Activated CD8-positive, alpha-beta T cell treated with anti-CD3 and anti-CD28 coated beads, Interleukin-2, amount 10 ng/mL, durations not matched to agents 7 days and 5 days (primary cell): ENCODE data around the gene TRIM38. TPM values are rescaled to one million over a fixed set of nuclear protein-coding genes. Genes with fewer than 3 reads are reported as not detected.

ENCODE experiments used
- ATAC-seq: fragments of 150-1000 bp; cut with Tn5 transposase; one replicate; pipeline ENCODE4 v1.10.0; 2021; ENCODE audit warnings: moderate library complexity
- CTCF ChIA-PET: fragments of 350-600 bp; sonication (Branson Sonifier 250); formaldehyde crosslinking; loops from one replicate; lab custom pipeline; 2021; ENCODE audit warnings: antibody characterized with exemption; lab: Charles Lee
- POLR2A ChIA-PET: fragments of 350-600 bp; sonication (Branson Sonifier 250); formaldehyde crosslinking; loops from one replicate; lab custom pipeline; 2021; ENCODE audit warnings: antibody characterized with exemption; lab: Charles Lee
- DNase-seq: peaks from one replicate; pipeline ENCODE4 v3.0.0-alpha.2; 2020
- H3K27ac Mint-ChIP-seq: one replicate; pipeline ENCODE4 v1.8.0; 2021; ENCODE audit warnings: mild to moderate bottlenecking, mixed read lengths
- H3K27me3 Mint-ChIP-seq: one replicate; pipeline ENCODE4 v1.8.0; 2021; ENCODE audit warnings: low read depth, mixed read lengths
- H3K36me3 Mint-ChIP-seq: one replicate; pipeline ENCODE4 v1.8.0; 2021; ENCODE audit warnings: low read depth, mixed read lengths
- H3K4me1 Mint-ChIP-seq: one replicate; pipeline ENCODE4 v1.8.0; 2021; ENCODE audit warnings: low read depth, mixed read lengths
- H3K4me3 Mint-ChIP-seq: one replicate; pipeline ENCODE4 v1.8.0; 2021; ENCODE audit warnings: mild to moderate bottlenecking, mixed read lengths
- H3K9me3 Mint-ChIP-seq: one replicate; pipeline ENCODE4 v1.8.0; 2022; ENCODE audit warnings: mixed read lengths; ENCODE audit not compliant: insufficient read depth
- total RNA-seq, 2 experiments: library from RNA; stranded (reverse); gene quantifications; one replicate each; pipeline ENCODE4 v1.2.3, GENCODE V29; 2021

Gene TRIM38
- total RNA-seq, 2 experiments from 2014 or later: 19.1 to 19.5 TPM

DNA sequence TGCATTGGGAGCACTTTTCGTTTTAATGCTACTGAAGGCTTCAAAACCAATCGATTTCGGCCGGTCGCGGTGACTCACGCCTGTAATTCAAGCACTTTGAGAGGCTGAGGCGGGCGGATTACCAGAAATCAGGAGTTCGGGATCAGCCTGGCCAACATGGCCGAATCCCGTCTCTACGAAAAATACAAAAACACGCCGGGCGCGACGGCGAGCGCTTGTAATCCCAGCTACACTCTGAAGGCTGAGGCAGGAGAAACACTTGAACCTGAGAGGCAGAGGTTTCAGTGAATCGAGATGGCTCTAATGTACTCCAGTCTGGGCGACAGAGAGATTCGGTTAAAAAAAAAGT is 58.4 kb downstream of the TRIM38 start:
- DNase-seq: peak; percentile 71
- H3K36me3 Mint-ChIP-seq: peaks cover 25% of the 10 kb centered on the region
- ATAC-seq: no peak
- H3K27me3 Mint-ChIP-seq: no peaks in the 10 kb centered on the region
- H3K4me1 Mint-ChIP-seq: peaks cover 70% of the 10 kb centered on the region
- H3K4me3 Mint-ChIP-seq: peak overlapping the region; percentile 96
- peaks cover 13% of the 10 kb centered on the region for H3K9me3 Mint-ChIP-seq
- H3K27ac Mint-ChIP-seq: peak overlapping the region; percentile 100
- CTCF ChIA-PET: interaction anchor here (2.9 to 12.0 kb wide), 4 partner anchors 11 to 28 kb away, joined by 10 to 139 read pairs (median 26); a partner anchor contains a TSS
- POLR2A ChIA-PET: interaction anchor here (0.6 to 19.5 kb wide), 50 partner anchors 9 to 1873 kb away, joined by 3 to 1951 read pairs (median 10); partner anchors contain the start of genes HFE and TRIM38

DNA sequence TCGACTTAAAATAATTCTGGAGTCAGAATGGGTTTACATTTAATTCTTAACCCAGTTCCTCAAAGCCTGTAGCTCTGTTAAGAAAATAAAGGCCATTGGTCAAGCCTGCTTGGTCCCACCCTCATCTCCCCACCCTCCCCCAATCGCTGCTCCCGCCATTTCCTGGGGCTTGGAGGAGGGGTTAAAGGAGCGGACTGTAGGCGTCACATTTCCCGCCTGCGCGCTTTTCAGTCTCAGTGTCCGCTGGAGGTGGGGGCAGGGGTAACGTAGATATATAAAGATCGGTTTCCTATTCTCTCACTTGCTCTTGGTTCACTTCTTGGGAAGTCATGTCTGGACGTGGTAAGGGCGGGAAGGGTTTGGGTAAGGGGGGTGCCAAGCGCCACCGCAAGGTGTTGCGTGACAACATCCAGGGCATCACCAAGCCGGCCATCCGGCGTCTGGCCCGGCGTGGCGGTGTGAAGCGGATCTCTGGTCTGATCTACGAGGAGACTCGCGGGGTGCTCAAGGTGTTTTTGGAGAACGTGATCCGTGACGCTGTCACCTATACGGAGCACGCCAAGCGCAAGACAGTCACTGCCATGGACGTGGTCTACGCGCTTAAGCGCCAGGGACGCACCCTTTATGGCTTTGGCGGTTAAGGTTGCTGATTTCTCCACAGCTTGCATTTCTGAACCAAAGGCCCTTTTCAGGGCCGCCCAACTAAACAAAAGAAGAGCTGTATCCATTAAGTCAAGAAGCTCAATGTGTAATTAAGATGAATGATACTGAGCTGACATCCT is 58.9 kb downstream of the TRIM38 start:
- H3K4me1 Mint-ChIP-seq: peaks cover 75% of the 10 kb centered on the region
- ChIA-PET CTCF (interaction anchor here (1.0 to 12.0 kb wide), 5 partner anchors 10 to 29 kb away, joined by 3 to 139 read pairs (median 19); a partner anchor contains a TSS), POLR2A (interaction anchor here (0.6 to 19.5 kb wide), 45 partner anchors 9 to 1872 kb away, joined by 3 to 1951 read pairs (median 12); partner anchors contain the start of gene TRIM38)
- peaks cover 13% of the 10 kb centered on the region for H3K9me3 Mint-ChIP-seq
- peak overlapping the region; percentile 100 for H3K27ac Mint-ChIP-seq
- peak overlapping the region; percentile 96 for H3K4me3 Mint-ChIP-seq
- peaks cover 25% of the 10 kb centered on the region for H3K36me3 Mint-ChIP-seq
- ATAC-seq (peak; percentile 65), DNase-seq (peak; percentile 97)
- H3K27me3 Mint-ChIP-seq: no peaks in the 10 kb centered on the region

DNA sequence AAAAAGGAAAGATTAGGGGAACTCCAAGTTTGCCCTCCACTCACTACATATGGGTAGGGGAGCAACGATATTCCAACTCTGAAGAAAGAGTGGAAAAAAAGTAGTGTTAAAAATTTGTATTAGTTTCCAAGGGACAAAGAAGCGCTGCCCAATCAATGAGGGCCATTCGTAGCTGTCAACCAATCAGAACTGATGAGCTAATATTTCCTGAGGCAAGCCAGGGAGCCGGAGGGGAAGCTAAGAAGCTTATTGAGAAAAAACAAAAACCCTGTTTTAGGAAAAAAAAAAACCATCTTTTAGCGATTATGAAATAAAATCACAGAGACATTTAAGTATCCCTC is 59.5 kb downstream of the TRIM38 start:
- ATAC-seq (peak; percentile 1), DNase-seq (peak; percentile 74)
- CTCF ChIA-PET: interaction anchor here (1.0 to 12.0 kb wide), 5 partner anchors 10 to 29 kb away, joined by 3 to 139 read pairs (median 19); a partner anchor contains a TSS

DNA sequence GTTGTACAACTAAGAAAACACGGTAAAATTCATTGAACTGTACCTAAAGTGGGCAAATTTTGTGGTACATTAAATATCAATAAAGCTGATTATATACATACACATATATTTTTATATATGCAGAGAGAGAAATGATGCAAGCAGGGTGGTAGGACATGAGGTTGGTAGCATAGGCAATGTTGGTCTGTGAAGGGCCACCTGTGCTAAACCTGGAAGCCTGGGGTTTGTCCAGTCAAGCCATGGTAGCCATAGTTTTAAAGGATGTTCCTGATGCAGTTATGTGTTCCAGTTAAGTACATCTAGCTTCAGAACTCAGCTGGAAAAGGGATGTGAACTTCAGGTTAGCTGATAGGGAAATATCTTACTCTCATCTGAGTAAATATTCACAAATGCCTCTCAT is 60.1 kb downstream of the TRIM38 start:
- Mint-ChIP-seq H3K27ac (peak overlapping the region; percentile 100), H3K4me3 (peak overlapping the region; percentile 96), H3K9me3 (peaks cover 13% of the 10 kb centered on the region), H3K27me3 (peaks cover 3% of the 10 kb centered on the region), H3K36me3 (peaks cover 33% of the 10 kb centered on the region), H3K4me1 (peaks cover 74% of the 10 kb centered on the region)
- ChIA-PET CTCF (interaction anchor here (1.0 to 12.0 kb wide), 4 partner anchors 9 to 30 kb away, joined by 3 to 139 read pairs (median 26); a partner anchor contains a TSS), POLR2A (interaction anchor here (0.6 to 19.5 kb wide), 18 partner anchors 7 to 1871 kb away, joined by 3 to 1951 read pairs (median 40); a partner anchor contains a TSS)
- DNase-seq (no peak), ATAC-seq (no peak)

More for the DNA sequence above, 59.5 kb downstream of the TRIM38 start:
- H3K27ac Mint-ChIP-seq: peak overlapping the region; percentile 100
- H3K4me3 Mint-ChIP-seq: peak overlapping the region; percentile 96
- peaks cover 75% of the 10 kb centered on the region for H3K4me1 Mint-ChIP-seq
- peaks cover 1% of the 10 kb centered on the region for H3K27me3 Mint-ChIP-seq
- H3K9me3 Mint-ChIP-seq: peaks cover 13% of the 10 kb centered on the region
- POLR2A ChIA-PET: interaction anchor here (0.6 to 19.5 kb wide), 24 partner anchors 8 to 1872 kb away, joined by 3 to 1951 read pairs (median 29); partner anchors contain the start of gene TRIM38
- peaks cover 30% of the 10 kb centered on the region for H3K36me3 Mint-ChIP-seq

DNA sequence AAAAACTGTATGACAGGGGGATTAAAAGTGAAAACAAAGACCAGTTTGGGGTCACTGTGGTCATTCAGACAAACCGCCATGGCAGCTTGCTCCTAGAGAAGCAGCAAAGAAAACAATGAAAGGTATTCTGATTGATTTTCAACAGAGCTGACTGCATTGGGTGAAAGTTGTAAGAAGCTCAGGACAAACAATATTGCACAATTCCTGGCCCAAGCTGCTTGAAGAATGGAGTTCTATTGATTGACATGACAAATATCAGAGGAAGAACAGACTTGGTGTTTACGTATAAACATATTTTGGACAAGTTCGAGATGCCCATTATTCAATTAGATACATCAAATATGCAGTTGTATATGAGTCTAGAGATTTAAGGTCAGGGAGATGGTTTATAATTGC is 62.0 kb downstream of the TRIM38 start:
- peak overlapping the region; percentile 99 for H3K27ac Mint-ChIP-seq
- H3K4me3 Mint-ChIP-seq: peak overlapping the region; percentile 27

DNA sequence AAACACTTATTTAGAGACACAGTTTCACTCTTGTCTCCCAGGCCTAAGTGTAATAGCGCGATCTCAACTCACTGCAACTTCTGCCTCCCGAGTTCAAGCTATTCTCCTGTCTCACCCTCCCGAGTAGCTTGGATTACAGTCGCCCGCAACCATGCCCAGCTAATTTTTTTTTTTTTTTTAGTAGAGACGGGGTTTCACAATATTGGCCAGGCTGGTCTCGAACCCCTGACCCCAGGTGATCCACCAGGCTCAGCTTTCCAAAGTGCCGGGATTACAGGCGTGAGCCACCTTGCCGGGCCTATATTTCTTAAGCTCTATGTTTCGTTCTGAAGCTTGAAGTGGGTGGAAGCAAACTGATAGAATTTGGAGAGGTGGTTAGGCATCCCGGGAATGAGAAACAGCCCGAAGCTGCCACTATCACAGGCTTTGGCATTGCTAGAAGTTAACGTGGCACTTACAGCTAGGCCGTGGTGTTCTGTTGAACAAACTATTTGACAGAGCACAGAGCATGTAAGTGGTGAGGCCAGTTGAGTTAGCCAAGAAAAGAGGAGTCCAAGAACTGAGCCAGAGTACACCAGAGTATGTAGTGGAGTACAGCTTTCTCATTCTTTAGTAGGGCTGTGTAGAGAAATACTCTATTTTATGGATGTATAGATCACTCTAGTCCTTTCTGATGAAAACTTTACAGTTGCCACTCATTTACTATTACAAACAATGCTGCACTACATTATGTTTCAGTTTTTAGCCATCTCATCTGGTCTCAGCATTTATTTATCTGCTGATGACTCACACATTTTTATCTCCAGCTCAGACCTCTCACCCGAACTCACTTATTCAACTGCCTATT is 62.7 kb downstream of the TRIM38 start:
- ChIA-PET POLR2A (interaction anchor here (1.0 to 19.5 kb wide), 29 partner anchors 5 to 1868 kb away, joined by 3 to 1951 read pairs (median 19); partner anchors contain the start of gene TRIM38), CTCF (interaction anchor here (1.2 to 3.5 kb wide), 17 partner anchors 8 to 134 kb away, joined by 3 to 26 read pairs (median 6); partner anchors contain the start of gene HFE)
- Mint-ChIP-seq H3K27ac (peak overlapping the region; percentile 99), H3K4me3 (peak overlapping the region; percentile 86), H3K36me3 (peaks cover 17% of the 10 kb centered on the region), H3K9me3 (no peaks in the 10 kb centered on the region), H3K27me3 (peaks cover 3% of the 10 kb centered on the region), H3K4me1 (peaks cover 80% of the 10 kb centered on the region)
- DNase-seq (no peak), ATAC-seq (no peak)

More for the DNA sequence above, 62.0 kb downstream of the TRIM38 start:
- CTCF ChIA-PET: interaction anchor here (1.8 to 3.5 kb wide), 4 partner anchors 22 to 72 kb away, joined by 3 to 26 read pairs (median 14); partner anchors contain the start of gene HFE
- POLR2A ChIA-PET: interaction anchor here (0.7 to 19.5 kb wide), 13 partner anchors 5 to 1845 kb away, joined by 3 to 1951 read pairs (median 312); a partner anchor contains a TSS
- no peak for DNase-seq
- Mint-ChIP-seq H3K9me3 (peaks cover 1% of the 10 kb centered on the region), H3K4me1 (peaks cover 76% of the 10 kb centered on the region), H3K36me3 (peaks cover 20% of the 10 kb centered on the region), H3K27me3 (peaks cover 3% of the 10 kb centered on the region)
- no peak for ATAC-seq

DNA sequence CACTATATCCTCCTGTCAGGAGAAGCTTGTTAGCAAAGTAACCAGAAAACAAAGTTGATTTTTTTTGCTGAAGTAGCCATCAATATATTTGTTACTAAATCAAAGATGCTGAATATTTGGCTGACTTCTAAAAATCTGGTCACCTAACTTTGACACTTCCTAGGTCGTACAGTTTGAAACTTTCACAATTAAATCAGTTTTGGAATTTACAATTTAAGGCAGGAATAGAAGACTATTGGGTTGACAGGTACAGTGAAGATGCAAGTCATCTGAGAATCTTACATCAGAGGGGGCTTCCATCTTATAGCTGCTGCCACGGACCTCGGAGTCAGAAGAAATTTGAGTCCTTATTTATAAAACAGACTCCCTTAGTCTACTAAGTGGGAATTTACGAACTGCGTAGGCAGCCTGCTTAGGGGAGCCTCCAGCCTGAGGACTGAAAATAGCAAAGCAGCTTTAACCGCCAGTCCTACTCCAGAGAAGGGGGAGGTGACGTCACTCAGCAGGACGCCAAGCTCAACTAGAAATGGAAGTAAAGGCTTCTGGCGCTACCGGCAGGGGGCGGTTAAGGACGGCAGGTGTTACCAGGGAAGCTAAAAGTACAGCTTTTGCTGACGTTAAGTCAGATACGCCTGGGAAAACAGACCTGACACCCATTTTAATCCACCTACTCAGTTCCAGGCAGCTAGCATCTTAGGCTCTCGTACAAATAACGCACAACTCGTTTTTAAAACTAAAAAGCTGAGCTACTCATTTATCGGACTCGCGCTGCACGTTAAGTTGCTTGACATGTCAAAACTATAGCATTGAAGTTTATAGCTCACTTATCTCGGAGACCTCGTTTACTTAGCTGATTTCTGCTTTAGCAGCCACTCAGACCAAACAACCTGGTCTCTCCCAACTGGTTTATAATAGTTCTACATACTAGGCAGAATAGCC is 63.6 kb downstream of the TRIM38 start:
- ChIA-PET CTCF (interaction anchor here (0.9 to 3.5 kb wide), 24 partner anchors 9 to 887 kb away, joined by 3 to 26 read pairs (median 5); partner anchors contain the start of gene HFE), POLR2A (interaction anchor here (0.7 to 19.5 kb wide), 44 partner anchors 6 to 1872 kb away, joined by 3 to 1951 read pairs (median 8); partner anchors contain the start of gene TRIM38)
- DNase-seq: peak; percentile 97
- Mint-ChIP-seq H3K27me3 (peaks cover 3% of the 10 kb centered on the region), H3K27ac (peak overlapping the region; percentile 99), H3K4me1 (peaks cover 86% of the 10 kb centered on the region), H3K36me3 (peaks cover 13% of the 10 kb centered on the region), H3K9me3 (no peaks in the 10 kb centered on the region), H3K4me3 (peak overlapping the region; percentile 86)
- peak; percentile 42 for ATAC-seq

DNA sequence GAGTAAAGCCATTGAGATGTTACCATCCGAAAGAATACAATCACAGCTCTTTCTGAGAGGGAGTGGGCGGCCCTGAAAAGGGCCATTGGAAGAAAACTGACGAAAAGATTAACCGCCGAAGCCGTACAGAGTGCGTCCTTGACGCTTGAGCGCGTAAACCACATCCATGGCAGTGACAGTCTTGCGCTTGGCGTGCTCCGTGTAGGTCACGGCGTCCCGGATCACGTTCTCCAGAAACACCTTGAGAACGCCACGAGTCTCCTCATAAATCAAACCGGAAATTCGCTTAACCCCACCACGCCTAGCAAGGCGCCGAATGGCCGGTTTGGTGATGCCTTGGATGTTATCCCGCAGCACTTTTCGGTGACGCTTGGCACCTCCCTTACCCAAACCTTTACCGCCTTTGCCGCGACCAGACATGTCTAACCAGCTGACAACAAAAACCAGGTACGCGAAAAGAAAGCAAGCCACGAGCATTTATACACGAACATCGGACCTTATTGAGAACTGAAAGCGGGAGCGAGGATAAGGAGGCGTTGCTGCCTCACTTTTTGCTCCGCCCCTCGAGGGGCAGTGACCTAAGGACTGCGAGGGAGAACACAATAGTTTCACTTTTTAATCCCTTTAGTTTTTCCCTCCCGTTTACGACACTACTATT is 64.4 kb downstream of the TRIM38 start:
- Mint-ChIP-seq H3K36me3 (peaks cover 16% of the 10 kb centered on the region), H3K27me3 (peaks cover 3% of the 10 kb centered on the region), H3K27ac (peak overlapping the region; percentile 99), H3K4me1 (peaks cover 84% of the 10 kb centered on the region), H3K4me3 (peak overlapping the region; percentile 86), H3K9me3 (no peaks in the 10 kb centered on the region)
- DNase-seq (peak; percentile 97), ATAC-seq (peak; percentile 58)
- ChIA-PET POLR2A (interaction anchor here (0.7 to 19.5 kb wide), 43 partner anchors 7 to 1871 kb away, joined by 3 to 1951 read pairs (median 8); partner anchors contain the start of gene TRIM38), CTCF (interaction anchor here (0.9 to 3.5 kb wide), 20 partner anchors 10 to 888 kb away, joined by 3 to 26 read pairs (median 5); partner anchors contain the start of gene HFE)

DNA sequence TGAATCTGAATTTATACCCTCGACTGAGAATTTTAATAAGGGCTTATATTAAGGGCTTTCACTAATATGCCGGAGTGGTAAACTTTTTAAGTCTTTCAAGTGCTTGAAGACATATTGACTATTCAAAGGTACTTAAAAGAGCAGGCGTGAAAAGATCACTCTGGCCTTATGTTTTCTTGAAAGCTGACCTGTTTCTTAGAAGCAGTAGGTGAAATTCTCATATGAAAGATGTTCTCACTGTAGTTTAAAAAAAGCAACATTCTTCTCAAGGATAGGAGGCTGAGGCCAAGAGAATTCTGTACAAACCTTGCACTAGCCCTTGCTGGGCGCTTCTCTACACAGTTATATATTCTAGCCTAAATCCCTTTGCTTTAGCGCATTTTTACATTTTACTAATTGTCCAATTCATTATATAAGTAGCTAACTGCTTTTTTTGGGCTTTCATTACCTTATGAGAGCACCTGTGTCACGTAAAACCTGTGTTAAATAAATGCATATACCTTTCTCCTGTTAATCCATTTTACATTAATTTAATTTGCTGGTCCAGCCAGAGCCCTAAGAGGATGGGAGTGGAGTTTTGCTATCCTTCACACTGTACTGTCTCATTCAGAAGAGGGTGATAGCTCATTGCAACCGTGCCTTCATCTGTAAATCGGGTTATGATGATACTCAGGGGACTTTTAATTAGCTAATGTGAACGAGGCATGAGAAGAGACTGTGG is 65.0 kb downstream of the TRIM38 start:
- CTCF ChIA-PET: interaction anchor here (1.4 to 3.5 kb wide), 2 partner anchors 11 to 19 kb away, joined by 4 to 26 read pairs; a partner anchor contains a TSS
- POLR2A ChIA-PET: interaction anchor here (1.1 to 19.5 kb wide), 26 partner anchors 8 to 1866 kb away, joined by 3 to 1951 read pairs (median 26); a partner anchor contains a TSS
- peak overlapping the region; percentile 86 for H3K4me3 Mint-ChIP-seq
- peak overlapping the region; percentile 99 for H3K27ac Mint-ChIP-seq
- DNase-seq (no peak), ATAC-seq (no peak)
- H3K36me3 Mint-ChIP-seq: peaks cover 16% of the 10 kb centered on the region
- H3K4me1 Mint-ChIP-seq: peaks cover 77% of the 10 kb centered on the region
- H3K27me3 Mint-ChIP-seq: peaks cover 3% of the 10 kb centered on the region
- no peaks in the 10 kb centered on the region for H3K9me3 Mint-ChIP-seq
